WTC11 (cell line): ENCODE measurements around the gene NGRN.
"Not testable (repeated sequence)": the region's sequence is repeated elsewhere in the genome, so short reads cannot be mapped to it uniquely, and the experiment has no call there.

ENCODE experiments used
- CREM ChIP-seq: sonication (generic); formaldehyde crosslinking; IDR thresholded peaks from 2 replicates; pipeline ENCODE4 v1.8.1; 2022; ENCODE audit warnings: mild to moderate bottlenecking, missing genetic modification reagents, moderate library complexity
- HMGA2 ChIP-seq: fragments of 250-450 bp; sonication (Bioruptor Pico); IDR thresholded peaks from 2 replicates; pipeline ENCODE4 v1.4.0; 2021; ENCODE audit warnings: mild to moderate bottlenecking, moderate library complexity
- NR3C1 ChIP-seq: sonication (generic); formaldehyde crosslinking; conservative IDR thresholded peaks from 2 replicates; pipeline ENCODE4 v1.8.1; 2023; ENCODE audit warnings: low read depth, mild to moderate bottlenecking, missing genetic modification reagents
- PRRX2 ChIP-seq: fragments of 250-450 bp; sonication (Bioruptor Pico); IDR thresholded peaks from 2 replicates; pipeline ENCODE4 v1.8.0; 2021; ENCODE audit warnings: mild to moderate bottlenecking
- RELA ChIP-seq: sonication (generic); formaldehyde crosslinking; IDR thresholded peaks from 2 replicates; pipeline ENCODE4 v1.8.1; 2022; ENCODE audit warnings: missing genetic modification reagents, mild to moderate bottlenecking, borderline replicate concordance
- ZNF423 ChIP-seq: fragments of 250-450 bp; sonication (Bioruptor Pico); IDR thresholded peaks from 2 replicates; pipeline ENCODE4 v2.1.2; 2022; ENCODE audit warnings: mild to moderate bottlenecking, moderate library complexity
- ZNF671 ChIP-seq: fragments of 250-450 bp; sonication (Bioruptor Pico); IDR thresholded peaks from 2 replicates; pipeline ENCODE4 v1.8.0; 2021; ENCODE audit warnings: mild to moderate bottlenecking
- TF ChIP-seq, protein P1 (sequence below): fragments of 200-600 bp; IDR thresholded peaks from 2 replicates; pipeline ENCODE4 v1.8.0; 2022; ENCODE audit warnings: antibody characterized with exemption
- TF ChIP-seq, protein P2 (sequence below): fragments of 250-450 bp; sonication (Bioruptor Pico); IDR thresholded peaks from 2 replicates; pipeline ENCODE4 v1.9.0; 2021; ENCODE audit warnings: mild to moderate bottlenecking
- TF ChIP-seq, protein P3 (sequence below): sonication (generic); formaldehyde crosslinking; IDR thresholded peaks from 2 replicates; pipeline ENCODE4 v1.8.0; 2022; ENCODE audit warnings: mild to moderate bottlenecking, missing genetic modification reagents
- TF ChIP-seq, protein P4 (sequence below): sonication (generic); formaldehyde crosslinking; IDR thresholded peaks from 2 replicates; pipeline ENCODE4 v1.8.0; 2023; ENCODE audit warnings: missing genetic modification reagents, mild to moderate bottlenecking, borderline replicate concordance
- TF ChIP-seq, protein P5 (sequence below): sonication (generic); formaldehyde crosslinking; IDR thresholded peaks from 2 replicates; pipeline ENCODE4 v1.8.1; 2022; ENCODE audit warnings: low read depth, missing genetic modification reagents, borderline replicate concordance

DNA sequence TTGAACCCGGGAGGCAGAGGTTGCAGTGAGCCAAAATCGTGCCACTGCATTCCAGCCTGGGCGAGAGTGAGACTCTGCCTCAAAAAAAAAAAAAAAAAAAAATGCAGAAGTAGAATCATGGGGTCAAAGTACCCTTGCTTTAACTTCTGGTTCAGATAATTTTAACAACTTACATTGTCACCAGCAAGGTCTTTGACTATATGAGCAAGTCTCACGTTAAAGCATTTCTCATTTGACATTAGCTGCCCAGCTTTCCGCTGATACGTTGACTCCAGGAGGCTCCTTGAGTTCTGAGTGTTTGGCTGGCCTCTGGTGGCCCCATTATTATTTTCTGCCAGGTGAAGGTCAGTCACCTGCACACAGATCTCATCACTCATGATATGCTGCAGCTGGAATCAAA is 16.2 kb downstream of the NGRN start:
- TF ChIP-seq, protein P1, sequence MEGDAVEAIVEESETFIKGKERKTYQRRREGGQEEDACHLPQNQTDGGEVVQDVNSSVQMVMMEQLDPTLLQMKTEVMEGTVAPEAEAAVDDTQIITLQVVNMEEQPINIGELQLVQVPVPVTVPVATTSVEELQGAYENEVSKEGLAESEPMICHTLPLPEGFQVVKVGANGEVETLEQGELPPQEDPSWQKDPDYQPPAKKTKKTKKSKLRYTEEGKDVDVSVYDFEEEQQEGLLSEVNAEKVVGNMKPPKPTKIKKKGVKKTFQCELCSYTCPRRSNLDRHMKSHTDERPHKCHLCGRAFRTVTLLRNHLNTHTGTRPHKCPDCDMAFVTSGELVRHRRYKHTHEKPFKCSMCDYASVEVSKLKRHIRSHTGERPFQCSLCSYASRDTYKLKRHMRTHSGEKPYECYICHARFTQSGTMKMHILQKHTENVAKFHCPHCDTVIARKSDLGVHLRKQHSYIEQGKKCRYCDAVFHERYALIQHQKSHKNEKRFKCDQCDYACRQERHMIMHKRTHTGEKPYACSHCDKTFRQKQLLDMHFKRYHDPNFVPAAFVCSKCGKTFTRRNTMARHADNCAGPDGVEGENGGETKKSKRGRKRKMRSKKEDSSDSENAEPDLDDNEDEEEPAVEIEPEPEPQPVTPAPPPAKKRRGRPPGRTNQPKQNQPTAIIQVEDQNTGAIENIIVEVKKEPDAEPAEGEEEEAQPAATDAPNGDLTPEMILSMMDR, result not testable (repeated sequence)
- not testable (repeated sequence) for TF ChIP-seq PRRX2; RELA (CRISPR knock-in tag); ZNF671 (CRISPR knock-in tag); HMGA2 (CRISPR knock-in tag); ZNF423 (CRISPR knock-in tag); CREM (CRISPR knock-in tag); NR3C1
- TF ChIP-seq, protein P2, sequence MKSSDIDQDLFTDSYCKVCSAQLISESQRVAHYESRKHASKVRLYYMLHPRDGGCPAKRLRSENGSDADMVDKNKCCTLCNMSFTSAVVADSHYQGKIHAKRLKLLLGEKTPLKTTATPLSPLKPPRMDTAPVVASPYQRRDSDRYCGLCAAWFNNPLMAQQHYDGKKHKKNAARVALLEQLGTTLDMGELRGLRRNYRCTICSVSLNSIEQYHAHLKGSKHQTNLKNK (CRISPR knock-in tag), result not testable (repeated sequence)
- TF ChIP-seq, protein P3, sequence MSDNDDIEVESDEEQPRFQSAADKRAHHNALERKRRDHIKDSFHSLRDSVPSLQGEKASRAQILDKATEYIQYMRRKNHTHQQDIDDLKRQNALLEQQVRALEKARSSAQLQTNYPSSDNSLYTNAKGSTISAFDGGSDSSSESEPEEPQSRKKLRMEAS (CRISPR knock-in tag), result not testable (repeated sequence)
- TF ChIP-seq, protein P4, sequence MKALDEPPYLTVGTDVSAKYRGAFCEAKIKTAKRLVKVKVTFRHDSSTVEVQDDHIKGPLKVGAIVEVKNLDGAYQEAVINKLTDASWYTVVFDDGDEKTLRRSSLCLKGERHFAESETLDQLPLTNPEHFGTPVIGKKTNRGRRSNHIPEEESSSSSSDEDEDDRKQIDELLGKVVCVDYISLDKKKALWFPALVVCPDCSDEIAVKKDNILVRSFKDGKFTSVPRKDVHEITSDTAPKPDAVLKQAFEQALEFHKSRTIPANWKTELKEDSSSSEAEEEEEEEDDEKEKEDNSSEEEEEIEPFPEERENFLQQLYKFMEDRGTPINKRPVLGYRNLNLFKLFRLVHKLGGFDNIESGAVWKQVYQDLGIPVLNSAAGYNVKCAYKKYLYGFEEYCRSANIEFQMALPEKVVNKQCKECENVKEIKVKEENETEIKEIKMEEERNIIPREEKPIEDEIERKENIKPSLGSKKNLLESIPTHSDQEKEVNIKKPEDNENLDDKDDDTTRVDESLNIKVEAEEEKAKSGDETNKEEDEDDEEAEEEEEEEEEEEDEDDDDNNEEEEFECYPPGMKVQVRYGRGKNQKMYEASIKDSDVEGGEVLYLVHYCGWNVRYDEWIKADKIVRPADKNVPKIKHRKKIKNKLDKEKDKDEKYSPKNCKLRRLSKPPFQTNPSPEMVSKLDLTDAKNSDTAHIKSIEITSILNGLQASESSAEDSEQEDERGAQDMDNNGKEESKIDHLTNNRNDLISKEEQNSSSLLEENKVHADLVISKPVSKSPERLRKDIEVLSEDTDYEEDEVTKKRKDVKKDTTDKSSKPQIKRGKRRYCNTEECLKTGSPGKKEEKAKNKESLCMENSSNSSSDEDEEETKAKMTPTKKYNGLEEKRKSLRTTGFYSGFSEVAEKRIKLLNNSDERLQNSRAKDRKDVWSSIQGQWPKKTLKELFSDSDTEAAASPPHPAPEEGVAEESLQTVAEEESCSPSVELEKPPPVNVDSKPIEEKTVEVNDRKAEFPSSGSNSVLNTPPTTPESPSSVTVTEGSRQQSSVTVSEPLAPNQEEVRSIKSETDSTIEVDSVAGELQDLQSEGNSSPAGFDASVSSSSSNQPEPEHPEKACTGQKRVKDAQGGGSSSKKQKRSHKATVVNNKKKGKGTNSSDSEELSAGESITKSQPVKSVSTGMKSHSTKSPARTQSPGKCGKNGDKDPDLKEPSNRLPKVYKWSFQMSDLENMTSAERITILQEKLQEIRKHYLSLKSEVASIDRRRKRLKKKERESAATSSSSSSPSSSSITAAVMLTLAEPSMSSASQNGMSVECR (CRISPR knock-in tag), result not testable (repeated sequence)
- TF ChIP-seq, protein P5, sequence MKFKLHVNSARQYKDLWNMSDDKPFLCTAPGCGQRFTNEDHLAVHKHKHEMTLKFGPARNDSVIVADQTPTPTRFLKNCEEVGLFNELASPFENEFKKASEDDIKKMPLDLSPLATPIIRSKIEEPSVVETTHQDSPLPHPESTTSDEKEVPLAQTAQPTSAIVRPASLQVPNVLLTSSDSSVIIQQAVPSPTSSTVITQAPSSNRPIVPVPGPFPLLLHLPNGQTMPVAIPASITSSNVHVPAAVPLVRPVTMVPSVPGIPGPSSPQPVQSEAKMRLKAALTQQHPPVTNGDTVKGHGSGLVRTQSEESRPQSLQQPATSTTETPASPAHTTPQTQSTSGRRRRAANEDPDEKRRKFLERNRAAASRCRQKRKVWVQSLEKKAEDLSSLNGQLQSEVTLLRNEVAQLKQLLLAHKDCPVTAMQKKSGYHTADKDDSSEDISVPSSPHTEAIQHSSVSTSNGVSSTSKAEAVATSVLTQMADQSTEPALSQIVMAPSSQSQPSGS (CRISPR knock-in tag), result not testable (repeated sequence)
